Mesodermal cell (in vitro differentiated cells): ENCODE data around the gene WWC1.
A peak's percentile ranks its signal among the peaks of the same experiment; 100 is the strongest.

Experiments
- H3K27ac ChIP-seq: 2 replicates; pipeline ENCODE4 v1.7.0; 2013; ENCODE audit warnings: mild to moderate bottlenecking, low read depth, low read length, moderate library complexity; ENCODE audit not compliant: severe bottlenecking
- H3K36me3 ChIP-seq: 2 replicates; pipeline ENCODE4 v1.7.1; 2013; ENCODE audit warnings: mild to moderate bottlenecking, low read length, moderate library complexity; ENCODE audit not compliant: control insufficient read depth, insufficient read depth
- H3K4me1 ChIP-seq: one replicate; pipeline ENCODE4 v1.7.1; 2013; ENCODE audit warnings: mild to moderate bottlenecking, low read length; ENCODE audit not compliant: insufficient read depth, control insufficient read depth, poor library complexity, severe bottlenecking
- H3K4me3 ChIP-seq: 2 replicates; pipeline ENCODE4 v1.7.0; 2013; ENCODE audit warnings: low read length, control low read depth, mild to moderate bottlenecking; ENCODE audit not compliant: insufficient read depth, poor library complexity, severe bottlenecking; ENCODE audit errors: extremely low read depth
- H3K9me3 ChIP-seq: 2 replicates; pipeline ENCODE4 v1.7.1; 2013; ENCODE audit warnings: mild to moderate bottlenecking, low read length, moderate library complexity; ENCODE audit not compliant: control insufficient read depth
- WGBS, 2 experiments: methylation state at CpG; one replicate each; pipeline ENCODE4 v1.1.5; 2013; ENCODE audit warnings: missing lambda C conversion rate in 2 of 2; ENCODE audit not compliant: insufficient coverage in 2 of 2; 5-methylcytosine and 5-hydroxymethylcytosine counted together

The WWC1 gene

DNA sequence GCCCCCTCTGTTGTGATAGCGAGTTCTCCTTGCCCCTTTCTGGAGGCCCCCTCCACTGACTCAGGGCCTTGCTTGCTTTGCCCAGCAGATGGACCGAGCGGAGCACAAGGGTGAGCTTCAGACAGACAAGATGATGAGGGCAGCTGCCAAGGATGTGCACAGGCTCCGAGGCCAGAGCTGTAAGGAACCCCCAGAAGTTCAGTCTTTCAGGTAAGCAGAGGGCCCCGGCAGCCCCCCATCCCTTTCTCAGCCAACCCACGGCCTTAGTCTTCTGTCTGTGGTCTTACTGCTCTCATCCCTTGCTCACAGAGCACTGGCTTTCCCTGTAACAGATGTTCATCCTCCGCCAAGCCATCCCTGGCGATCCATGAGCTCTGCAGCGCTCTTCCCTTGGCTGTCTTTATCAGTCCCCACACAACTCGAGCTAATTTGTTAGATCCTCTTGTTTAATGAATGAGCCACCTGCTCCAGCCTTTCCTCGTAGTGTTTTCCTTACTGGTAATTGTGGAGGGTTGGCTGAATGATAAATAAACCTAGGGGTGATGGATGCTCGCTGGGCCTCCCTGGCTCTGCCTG, 176.4 kb downstream of the WWC1 start:
- no peaks in the 10 kb centered on the region for H3K9me3 ChIP-seq
- H3K4me1 ChIP-seq = peaks cover 23% of the 10 kb centered on the region
- no peak overlapping the region for H3K4me3 ChIP-seq
- 92 to 93% methylated on average over 9 to 10 of the region's 12 CpGs for WGBS, 2 experiments
- no peak overlapping the region for H3K27ac ChIP-seq
- H3K36me3 ChIP-seq = peaks cover 28% of the 10 kb centered on the region

DNA sequence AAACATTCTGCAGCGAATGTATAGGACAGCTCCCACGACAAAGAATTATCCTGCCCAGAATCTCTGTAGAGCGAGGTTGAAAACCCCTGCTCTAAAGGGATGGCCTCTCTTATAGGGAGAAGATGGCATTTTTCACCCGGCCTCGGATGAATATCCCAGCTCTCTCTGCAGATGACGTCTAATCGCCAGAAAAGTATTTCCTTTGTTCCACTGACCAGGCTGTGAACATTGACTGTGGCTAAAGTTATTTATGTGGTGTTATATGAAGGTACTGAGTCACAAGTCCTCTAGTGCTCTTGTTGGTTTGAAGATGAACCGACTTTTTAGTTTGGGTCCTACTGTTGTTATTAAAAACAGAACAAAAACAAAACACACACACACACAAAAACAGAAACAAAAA, 177.4 kb downstream of the WWC1 start:
- H3K4me1 ChIP-seq = peaks cover 28% of the 10 kb centered on the region
- peaks cover 28% of the 10 kb centered on the region for H3K36me3 ChIP-seq
- WGBS, 2 experiments = 93 to 94% methylated on average over 7 of the region's 8 CpGs
- H3K27ac ChIP-seq = peak overlapping the region; percentile 62
- H3K9me3 ChIP-seq = no peaks in the 10 kb centered on the region
- no peak overlapping the region for H3K4me3 ChIP-seq

DNA sequence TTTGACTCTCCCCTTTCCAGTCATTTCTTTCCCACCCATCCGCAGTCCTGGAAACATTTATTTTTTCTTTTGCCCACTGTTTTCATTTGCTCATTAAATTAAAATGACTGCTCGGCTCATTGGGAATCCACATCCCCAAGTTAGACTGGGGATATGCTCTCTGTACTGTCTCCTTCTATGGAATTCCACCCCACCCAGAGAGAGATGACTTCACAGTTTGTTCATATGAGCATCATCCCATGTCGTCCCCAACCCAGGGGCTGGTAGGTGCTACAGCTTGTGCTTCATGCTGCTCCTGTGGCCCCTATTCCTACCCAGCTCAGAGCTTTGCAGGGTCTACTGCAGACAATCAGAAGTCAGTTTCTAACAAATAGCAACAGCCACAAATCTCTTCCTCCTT, 178.4 kb downstream of the WWC1 start:
- Histone ChIP-seq H3K4me3 (no peak overlapping the region), H3K9me3 (no peaks in the 10 kb centered on the region), H3K4me1 (peaks cover 28% of the 10 kb centered on the region), H3K27ac (no peak overlapping the region), H3K36me3 (peaks cover 26% of the 10 kb centered on the region)
- WGBS, 2 experiments = 94 to 100% methylated on average over 2 to 3 of the region's 3 CpGs

DNA sequence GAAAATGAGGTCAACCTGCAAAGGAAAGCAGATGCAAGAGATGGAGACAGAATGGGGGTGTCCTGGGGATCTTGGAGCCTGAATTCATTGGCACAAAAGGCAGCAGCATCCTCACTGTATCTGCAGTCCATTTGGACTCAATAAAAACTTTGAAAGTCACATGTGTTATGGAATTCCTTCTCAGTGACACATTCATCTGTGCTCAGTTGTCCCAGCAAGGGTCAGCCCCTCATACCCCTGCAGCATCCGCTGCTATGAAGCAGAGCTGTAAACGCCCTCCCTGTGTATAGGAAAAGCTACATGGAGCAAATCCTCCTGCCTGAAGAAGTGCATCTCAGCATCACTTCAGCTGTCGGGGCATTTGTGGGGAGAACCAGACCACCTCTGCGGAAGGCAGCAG, 180.3 kb downstream of the WWC1 start:
- 100% methylated on average over 1 of the region's 4 CpGs for WGBS, 2 experiments
- peaks cover 17% of the 10 kb centered on the region for H3K36me3 ChIP-seq
- no peak overlapping the region for H3K4me3 ChIP-seq
- no peaks in the 10 kb centered on the region for H3K9me3 ChIP-seq
- H3K27ac ChIP-seq = peak overlapping the region; percentile 75
- H3K4me1 ChIP-seq = peaks cover 31% of the 10 kb centered on the region

DNA sequence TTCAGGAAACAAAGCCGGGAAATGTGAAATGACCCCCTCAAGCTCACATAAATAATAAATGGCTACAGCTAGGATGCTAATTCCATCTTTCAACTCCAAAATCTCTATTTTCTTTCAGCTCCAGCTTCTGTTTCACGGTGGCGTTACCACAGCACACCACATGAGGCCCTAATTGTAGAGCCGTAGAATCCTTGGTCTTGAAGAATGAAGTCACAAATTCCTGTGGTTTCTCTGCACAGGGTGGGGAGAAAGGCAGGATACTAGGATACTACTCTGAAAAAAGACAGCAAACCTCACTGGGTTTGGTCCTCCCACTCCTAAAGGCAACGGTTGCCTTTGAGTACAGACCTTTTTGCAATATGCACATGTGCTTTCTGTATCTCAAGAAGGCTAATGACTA, 180.9 kb downstream of the WWC1 start:
- H3K36me3 ChIP-seq = peaks cover 14% of the 10 kb centered on the region
- H3K27ac ChIP-seq = peak overlapping the region; percentile 75
- H3K4me3 ChIP-seq = no peak overlapping the region
- WGBS, 2 experiments = 62% methylated on average over 3 of the region's 5 CpGs; no CpG with 5 or more reads in 1 of the 2 experiments
- no peaks in the 10 kb centered on the region for H3K9me3 ChIP-seq
- peaks cover 37% of the 10 kb centered on the region for H3K4me1 ChIP-seq

DNA sequence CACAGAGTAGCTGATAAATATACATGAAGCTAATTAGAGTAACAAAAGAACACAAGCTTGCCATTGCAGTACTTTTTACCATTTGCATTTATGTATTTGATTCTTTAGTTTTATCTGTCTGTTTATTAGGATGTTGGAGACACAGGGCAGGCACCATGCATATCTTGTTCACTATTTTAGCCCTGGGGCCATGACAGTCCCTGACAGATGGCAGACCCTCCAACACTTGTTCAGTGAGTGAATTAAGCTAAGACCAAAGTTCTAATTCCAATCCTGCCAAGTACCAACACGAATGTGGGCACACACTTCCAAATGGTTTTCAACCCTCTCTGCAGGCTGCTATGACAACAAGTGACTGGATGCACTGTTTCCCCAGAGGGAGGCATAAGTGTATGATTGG, 182.9 kb downstream of the WWC1 start:
- WGBS, 2 experiments = 80% methylated on average over 1 of the region's 1 CpG; no CpG with 5 or more reads in 1 of the 2 experiments
- Histone ChIP-seq H3K36me3 (peaks cover 8% of the 10 kb centered on the region), H3K4me1 (peaks cover 34% of the 10 kb centered on the region), H3K9me3 (no peaks in the 10 kb centered on the region), H3K4me3 (no peak overlapping the region), H3K27ac (no peak overlapping the region)

DNA sequence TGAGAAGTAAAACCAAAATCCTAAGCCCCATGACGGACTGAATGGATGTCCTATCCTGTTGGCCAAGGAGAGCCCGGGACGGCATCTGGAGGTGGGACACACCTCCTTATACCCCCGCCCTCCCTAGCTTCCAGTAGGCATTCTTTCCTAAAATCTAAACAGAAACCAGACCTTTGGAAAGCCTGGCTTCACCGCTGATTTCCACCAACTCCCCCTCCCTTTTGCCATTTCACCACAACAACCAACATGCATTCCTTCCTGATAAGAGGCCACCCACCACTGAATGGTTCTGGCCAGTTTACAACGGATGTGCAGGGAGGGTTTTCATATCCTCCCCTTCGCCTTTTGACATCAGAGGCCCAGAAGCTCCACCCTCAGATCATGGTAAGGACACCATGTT, 185.6 kb downstream of the WWC1 start:
- 61 to 74% methylated on average over 5 to 7 of the region's 7 CpGs for WGBS, 2 experiments
- Histone ChIP-seq H3K27ac (no peak overlapping the region), H3K36me3 (no peaks in the 10 kb centered on the region), H3K4me1 (peaks cover 24% of the 10 kb centered on the region), H3K9me3 (no peaks in the 10 kb centered on the region), H3K4me3 (no peak overlapping the region)

DNA sequence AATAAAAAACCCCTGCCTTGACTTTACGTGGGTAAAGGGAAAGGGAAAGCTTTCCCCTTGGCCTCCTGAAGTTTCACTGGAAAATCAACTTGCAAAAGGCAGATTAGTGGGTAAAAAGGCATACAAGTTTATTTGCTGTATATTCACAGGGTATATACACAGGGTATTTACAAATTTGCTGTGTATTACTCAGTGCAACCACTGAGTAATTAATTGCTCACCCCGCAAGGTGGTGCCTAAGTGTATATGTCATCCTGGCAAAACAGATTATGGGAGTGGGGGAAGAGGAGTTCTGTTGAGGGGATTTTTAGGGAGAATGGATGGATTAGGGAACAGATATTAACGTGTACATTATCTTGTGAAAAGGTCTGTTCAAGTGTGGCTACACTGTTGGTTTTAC, 187.7 kb downstream of the WWC1 start:
- WGBS, 2 experiments = 87 to 92% methylated on average over 2 of the region's 3 CpGs
- no peak overlapping the region for H3K27ac ChIP-seq

DNA sequence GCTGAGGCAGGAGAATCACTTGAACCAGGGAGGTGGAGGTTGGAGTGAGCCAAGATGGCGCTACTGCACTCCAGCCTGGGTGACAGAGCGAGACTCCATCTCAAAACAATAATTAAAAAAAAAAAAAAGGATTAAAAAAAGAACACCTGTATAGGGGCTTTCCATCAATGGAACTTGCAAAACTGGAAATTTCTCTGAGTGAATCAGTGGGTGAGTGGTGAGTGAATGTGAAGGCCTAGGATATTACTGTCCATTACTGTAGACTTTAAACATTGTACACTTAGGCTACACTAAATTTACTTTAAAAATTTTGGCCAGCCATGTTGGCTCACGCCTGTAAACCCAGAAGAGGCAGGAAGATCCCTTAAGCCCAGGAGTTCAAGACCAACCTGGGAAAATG, 189.2 kb downstream of the WWC1 start:
- 80% methylated on average over 1 of the region's 3 CpGs; no CpG with 5 or more reads in 1 of the 2 experiments for WGBS, 2 experiments
- peaks cover 16% of the 10 kb centered on the region for H3K4me1 ChIP-seq
- no peaks in the 10 kb centered on the region for H3K36me3 ChIP-seq
- H3K9me3 ChIP-seq = no peaks in the 10 kb centered on the region
- no peak overlapping the region for H3K4me3 ChIP-seq
- no peak overlapping the region for H3K27ac ChIP-seq

More for the DNA sequence above, 187.7 kb downstream of the WWC1 start:
- Histone ChIP-seq H3K4me1 (peaks cover 16% of the 10 kb centered on the region), H3K36me3 (no peaks in the 10 kb centered on the region), H3K4me3 (no peak overlapping the region), H3K9me3 (no peaks in the 10 kb centered on the region)

DNA sequence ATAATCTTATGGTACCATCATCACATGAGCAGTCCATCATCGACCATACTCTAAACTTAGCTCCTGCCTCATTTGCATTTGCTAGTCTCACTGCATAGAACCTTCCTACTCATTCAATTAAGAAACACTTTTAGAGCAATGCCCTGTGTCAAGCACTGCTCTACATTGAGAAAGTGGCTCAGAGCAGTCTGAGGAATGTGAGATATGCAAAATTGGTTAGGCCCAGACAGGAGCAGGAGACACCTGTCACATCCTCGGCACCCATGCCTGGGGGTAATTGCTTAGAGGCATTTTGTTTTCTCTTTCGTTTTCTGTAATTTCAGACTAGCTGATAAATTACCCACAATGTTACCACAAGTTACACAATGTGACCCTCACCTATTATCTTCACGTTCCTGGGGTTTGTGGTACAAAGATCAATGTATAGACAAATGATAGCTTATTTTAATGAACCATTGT, 189.9 kb downstream of the WWC1 start:
- Histone ChIP-seq H3K4me3 (no peak overlapping the region), H3K9me3 (no peaks in the 10 kb centered on the region), H3K4me1 (peaks cover 16% of the 10 kb centered on the region), H3K36me3 (no peaks in the 10 kb centered on the region), H3K27ac (no peak overlapping the region)
- WGBS, 2 experiments = 100% methylated on average over 1 of the region's 4 CpGs; no CpG with 5 or more reads in 1 of the 2 experiments

DNA sequence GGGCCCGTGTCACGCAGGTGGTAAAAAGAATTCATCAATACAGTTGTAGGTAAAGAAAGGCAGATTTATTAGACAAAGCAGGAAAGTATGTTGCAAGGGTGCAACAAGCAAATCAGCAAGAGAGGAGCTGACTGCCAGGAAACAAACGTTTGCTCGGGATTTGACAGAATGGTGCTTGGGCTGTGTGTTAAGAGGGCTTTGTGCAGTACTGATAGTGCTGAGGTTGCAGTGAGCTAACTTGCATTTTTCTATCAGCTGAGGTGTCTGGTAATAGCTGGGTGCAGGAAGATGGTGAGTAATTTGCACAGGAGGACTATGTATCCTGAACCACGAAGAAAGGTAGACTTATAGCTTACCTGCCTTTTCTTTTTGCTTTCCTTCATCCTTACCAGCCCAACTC, 190.9 kb downstream of the WWC1 start:
- Histone ChIP-seq H3K36me3 (no peaks in the 10 kb centered on the region), H3K27ac (no peak overlapping the region), H3K4me1 (peaks cover 7% of the 10 kb centered on the region), H3K4me3 (no peak overlapping the region), H3K9me3 (no peaks in the 10 kb centered on the region)
- WGBS, 2 experiments = 67 to 79% methylated on average over 4 to 5 of the region's 5 CpGs
